Inflammatory macrophage (primary cell): ENCODE data around the gene GLT8D2.

Experiments
- DNase-seq, 2 donors: peaks; one replicate each; pipeline ENCODE4 v3.0.0-alpha.2; 2020 to 2022

GLT8D2 gene

DNA sequence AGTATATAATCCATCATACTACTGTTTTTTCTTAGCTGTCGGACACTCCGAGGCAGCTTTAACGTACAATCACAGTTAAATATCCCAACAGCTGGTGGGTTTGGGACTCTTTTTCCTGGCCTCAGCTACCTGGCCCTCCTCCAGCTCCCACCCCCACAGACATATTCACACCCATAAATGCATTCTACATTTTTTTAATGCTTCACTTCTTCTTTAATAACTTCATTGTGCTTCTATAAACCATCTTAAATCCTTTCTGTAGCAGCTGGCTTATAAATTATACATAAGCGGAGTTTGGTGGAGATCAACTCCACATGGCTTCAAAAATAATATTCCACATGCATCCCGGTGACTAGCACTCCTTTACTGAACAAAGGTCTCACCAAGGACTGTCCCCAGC, 51.0 kb downstream of the GLT8D2 start:
- no peak for DNase-seq

DNA sequence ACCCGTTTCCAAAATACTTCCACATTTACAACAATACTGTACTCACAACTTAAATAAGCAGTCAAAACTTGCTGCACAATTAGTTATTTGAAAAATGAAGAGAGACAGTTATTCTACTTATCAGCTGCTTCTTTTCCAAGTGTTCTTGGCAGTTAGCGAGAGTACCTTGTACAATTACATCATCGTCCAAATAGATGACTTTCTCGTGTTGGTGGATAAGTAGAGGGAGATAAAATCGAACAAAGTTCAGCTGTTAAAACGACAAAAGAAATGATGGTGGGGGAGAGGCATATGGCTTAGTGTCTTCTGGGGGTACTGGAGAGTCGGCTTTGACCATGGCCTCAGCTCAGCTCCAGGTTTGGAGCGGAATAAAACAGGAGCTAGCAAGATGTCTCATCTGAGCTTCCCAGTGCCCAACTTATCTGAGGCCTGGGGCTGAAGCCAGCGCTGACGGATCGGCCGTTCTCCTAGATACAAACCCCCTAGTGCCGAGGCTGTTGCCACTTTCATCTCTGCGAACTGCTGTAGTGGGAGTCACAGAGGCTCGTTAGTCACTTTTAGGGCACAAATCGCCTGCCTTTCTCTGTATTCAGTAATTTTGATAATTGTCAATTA, 52.6 kb downstream of the GLT8D2 start:
- no peak for DNase-seq

DNA sequence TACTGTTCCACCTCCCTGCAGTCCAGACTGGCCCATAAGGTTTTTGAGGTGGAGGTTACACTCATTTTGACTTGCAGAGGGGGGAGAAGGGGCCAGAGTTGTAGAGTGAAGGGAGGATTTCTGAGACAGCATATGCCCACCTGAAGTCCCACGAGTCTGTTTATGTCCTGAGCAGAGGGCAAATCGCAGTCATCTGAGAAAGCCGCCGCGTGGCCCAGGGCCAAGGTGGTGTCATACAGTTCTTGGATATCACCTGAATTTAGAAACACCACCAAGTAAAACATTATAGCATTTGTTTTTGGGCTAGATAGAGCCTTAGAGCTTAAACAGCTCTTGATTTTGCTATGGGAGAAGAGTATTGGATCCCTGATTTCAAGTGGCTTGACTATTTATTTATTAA, 53.4 kb downstream of the GLT8D2 start:
- no peak for DNase-seq

DNA sequence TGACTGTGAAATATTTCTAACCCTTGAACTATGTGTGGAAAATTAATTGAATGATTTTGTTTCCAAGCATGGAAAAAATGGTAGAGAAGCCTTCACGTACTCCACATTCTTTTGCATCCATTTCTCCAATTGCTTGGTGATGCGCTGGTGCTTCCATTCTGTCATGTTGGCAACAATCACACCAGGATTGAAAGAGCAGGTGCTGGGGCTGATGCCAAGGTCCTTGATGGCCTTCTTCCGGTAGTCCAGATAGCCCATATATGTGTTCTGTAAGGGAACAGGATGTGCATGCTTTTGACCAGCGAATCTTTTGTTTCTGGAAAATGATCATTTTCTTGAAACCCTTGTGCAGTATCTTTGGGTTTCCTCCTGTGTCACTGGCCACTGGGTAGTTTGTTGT, 55.8 kb downstream of the GLT8D2 start:
- DNase-seq = no peak

DNA sequence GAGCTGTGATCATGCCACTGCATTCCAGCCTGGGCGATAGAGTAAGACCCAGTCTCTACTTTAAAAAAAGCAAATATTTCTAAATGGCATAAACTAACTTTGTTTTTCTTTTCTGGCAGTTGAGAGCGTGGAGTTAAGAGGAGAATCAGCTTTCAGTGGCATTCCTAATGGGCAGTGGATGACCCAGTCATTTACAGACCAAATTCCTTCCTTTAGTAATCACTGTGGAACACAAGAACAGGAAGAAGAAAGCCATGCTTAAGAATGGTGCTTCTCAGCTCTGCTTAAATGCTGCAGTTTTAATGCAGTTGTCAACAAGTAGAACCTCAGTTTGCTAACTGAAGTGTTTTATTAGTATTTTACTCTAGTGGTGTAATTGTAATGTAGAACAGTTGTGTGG, 63.2 kb downstream of the GLT8D2 start:
- no peak for DNase-seq

DNA sequence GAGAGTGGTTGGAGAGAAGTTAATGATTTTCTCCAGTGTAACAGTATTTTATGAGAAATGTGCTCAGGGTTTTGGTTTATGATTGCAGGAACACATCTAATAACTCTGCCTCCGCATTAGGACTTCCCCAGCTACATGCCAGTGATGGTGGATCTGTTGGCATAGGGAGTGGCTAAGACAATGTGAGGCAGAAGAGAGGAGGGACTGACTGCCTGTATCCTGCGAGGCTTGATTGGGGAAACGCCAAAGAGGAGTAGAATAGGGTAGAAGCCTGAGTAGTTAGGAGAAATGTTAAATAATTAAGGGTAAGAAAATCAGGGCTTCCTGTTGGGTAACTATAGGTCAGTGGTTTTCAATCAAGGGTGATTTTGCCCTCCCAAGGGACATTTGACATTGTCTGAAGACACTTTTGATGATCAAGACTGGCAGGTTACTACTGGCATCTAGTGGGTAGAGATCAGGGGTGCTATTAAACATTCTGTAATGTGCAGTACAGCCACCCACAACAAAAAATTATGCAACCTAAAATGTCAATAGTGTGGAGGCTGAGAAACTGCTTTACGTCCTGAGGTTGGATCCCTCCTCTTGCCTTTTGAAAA, 71.5 kb downstream of the GLT8D2 start:
- DNase-seq = peak; percentile 18 to 21

DNA sequence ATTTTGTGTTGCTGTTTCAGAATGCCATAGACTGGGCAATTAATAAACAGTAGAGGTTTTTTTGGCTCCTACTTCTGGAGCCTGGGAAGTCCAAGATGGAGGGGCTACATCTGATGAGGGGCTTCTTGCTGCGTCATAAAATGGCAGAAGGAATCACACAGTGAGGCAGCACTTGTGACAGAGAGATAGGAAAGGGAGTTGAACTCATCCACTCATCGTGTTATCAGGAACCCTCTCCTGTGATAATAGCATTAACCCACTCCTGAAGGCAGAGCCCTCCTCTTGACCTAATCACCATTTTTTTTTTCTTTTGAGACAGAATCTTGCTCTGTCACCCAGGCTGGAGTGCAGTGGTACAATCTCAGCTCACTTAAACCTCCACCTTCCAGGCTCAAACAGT, 74.6 kb downstream of the GLT8D2 start:
- no peak for DNase-seq

DNA sequence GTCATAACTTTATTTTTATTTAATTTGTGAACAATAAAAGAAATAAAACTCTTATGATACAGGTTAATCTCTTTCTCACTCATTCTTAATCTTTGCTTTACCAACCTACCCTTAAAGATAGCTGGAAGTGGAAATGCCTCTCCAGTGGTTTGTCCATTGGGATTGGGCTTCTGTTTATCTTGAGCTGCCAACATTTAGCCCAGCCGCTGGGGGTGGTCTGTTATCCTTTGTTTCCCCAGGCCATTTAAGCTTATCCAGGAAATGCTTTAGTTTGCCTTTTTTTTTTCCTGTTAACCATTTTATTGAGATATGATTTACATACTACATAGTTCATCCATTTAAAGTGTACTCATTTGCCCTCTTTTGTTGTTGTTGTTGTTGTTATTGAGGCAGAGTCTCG, 76.1 kb downstream of the GLT8D2 start:
- no peak for DNase-seq

- DNase-seq = no peak
Observed at GRCh38 chr12:103969391-103969790, 80.6 kb downstream of the GLT8D2 start.

GRCh38 chr12:103966736-103967135, 83.3 kb downstream of the GLT8D2 start:
- no peak for DNase-seq

GRCh38 chr12:103965590-103966504, 84.1 kb downstream of the GLT8D2 start, which contains the start of gene TDG:
Gene TDG (plus strand): TSS chr12:103965872. CDS start chr12:103966038, 166 bp downstream.
- peak; percentile 97 for DNase-seq

DNA sequence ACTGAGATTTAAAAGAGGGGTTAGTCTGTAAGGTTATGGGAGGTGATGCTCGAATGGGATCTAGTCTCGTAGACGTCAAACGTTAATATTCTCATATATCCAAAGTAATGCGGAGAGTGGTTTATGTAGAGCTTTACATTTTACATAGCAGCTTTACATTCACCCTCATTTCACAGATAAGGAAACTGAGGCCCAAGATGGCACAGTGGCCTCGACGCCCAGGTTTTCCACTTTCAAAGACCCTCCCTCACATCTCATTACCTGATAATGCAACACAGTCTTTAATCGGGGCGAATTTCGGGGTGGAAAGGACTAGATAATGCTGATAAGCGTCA, 84.8 kb downstream of the GLT8D2 start:
- DNase-seq = no peak

GRCh38 chr12:103964805-103965204, 85.2 kb downstream of the GLT8D2 start:
- DNase-seq = no peak

DNA sequence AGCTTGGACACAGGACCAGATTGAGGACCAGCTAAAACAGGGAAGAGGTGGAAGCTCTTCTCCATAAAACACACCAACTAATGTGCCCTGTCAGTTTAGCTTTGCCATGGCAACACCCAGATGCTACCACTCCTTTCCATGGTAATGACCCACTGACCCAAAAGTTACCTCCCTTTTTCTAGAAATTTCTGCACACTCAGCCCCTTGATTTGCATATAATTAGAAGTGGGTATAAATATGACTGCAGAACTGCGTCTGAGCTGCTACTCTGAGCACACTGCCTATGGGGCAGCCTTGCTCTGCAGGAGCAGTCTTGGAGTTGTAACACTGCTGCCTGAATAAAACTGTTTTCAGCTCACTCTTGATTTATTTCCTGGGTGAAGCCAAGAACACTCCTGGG, 87.5 kb downstream of the GLT8D2 start:
- DNase-seq = no peak

DNA sequence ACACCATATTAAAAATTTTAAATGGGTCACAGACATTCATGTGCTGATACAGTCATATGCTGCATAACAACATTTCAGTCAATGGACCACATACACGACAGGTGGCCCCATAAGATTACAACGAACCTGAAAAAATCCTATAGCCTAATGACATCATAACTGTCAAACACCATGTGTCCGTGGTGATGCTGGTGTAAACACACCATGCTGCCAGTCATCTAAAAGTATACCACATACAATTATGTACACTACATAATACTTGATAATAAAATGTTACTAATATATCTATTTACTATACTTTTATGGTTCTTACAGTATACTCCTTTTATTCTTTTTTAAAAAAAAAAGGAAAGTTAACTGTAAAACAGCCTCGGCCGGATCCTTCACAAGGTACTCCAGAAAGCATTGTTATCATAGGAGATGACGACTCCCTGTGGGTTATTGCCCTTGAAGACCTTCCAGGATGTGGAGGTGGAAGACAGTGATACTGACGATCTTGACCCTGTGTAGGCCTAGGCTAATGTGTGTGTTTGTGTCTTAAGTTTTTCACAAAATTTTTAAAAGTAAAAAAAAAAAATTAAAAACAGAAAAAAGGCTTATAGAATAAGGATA, 89.3 kb downstream of the GLT8D2 start:
- DNase-seq = no peak

DNA sequence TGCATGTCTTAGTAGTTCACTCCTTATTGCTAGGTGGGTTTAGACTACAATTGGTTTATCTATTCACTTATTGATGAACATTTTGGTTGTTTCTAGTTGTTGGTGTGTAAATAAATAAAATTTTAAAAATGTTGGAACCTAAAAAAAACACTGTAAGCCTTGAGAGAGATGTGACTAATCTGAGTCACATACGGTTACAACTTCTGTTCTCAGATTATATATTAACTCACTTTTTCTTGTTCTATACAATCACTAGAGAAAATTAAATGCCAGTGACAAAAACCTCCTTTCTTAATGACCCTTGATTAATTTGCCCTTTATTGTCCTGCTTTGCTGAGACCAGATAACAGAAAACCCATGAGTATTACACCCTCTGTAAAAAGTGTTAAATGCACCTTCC, 91.4 kb downstream of the GLT8D2 start:
- no peak for DNase-seq

DNA sequence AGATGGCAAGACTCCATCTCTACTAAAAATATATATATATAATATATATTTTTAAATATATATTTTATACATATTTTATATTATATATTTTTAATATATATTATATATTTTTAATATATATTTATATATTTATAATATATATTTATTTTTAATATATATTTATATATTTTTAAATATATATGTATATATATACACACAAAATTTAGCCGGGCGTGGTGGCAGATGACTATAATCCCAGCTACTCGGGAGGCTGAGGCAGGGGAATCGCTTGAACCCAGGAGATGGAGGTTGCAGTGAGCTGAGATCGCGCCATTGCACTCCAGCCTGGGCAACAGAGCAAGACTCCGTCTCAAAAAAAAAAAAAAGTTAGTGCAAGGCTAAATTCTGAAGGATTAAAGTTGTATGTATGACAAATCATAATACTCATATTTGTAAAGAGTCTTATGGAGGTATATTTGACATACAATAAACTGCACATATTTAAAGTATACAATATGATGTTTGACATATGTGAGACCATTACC, 92.1 kb downstream of the GLT8D2 start:
- DNase-seq = no peak

- DNase-seq = no peak
Observed at GRCh38 chr12:103956509-103957027, 93.4 kb downstream of the GLT8D2 start.

GRCh38 chr12:103955811-103956508, 94.0 kb downstream of the GLT8D2 start:
- no peak for DNase-seq

DNA sequence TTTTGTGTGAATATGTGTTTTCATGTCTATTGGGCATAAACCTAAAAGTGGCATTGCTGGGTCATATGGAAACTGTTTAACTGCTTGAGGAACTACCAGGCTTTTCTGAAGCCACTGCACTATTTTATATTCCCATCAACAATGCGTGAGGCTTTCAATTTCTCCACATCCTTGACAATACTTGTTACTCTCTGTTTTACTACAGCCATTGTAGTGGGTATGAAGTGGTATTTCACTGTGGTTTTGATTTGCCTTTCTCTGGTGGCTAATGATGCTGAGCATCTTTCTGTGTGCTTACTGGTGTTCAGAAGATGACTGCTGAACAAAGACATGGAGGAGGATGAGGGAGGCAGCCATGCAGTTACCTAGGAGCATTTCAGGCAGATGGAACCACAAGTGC, 97.5 kb downstream of the GLT8D2 start:
- no peak for DNase-seq

GRCh38 chr12:103948746-103949406, 101.1 kb downstream of the GLT8D2 start:
- DNase-seq = no peak
